Osteoblast (primary cell): ENCODE data around the gene CHST13. TPM values are rescaled to one million over a fixed set of nuclear protein-coding genes. Genes with fewer than 3 reads are reported as not detected.
A peak's percentile ranks its signal among the peaks of the same experiment; 100 is the strongest.
"Not testable (repeated sequence)": the region's sequence is repeated elsewhere in the genome, so short reads cannot be mapped to it uniquely, and the experiment has no call there.

ENCODE experiments used
- DNase-seq: peaks from one replicate; pipeline ENCODE4 v3.0.0; 2011; ENCODE audit warnings: low spot score, mixed read lengths; ENCODE audit not compliant: insufficient read length; ENCODE audit errors: missing footprints
- H2AFZ ChIP-seq: 2 replicates; pipeline ENCODE4 v1.6.0; 2011; ENCODE audit warnings: mild to moderate bottlenecking, low read length
- H3K27ac ChIP-seq: 2 replicates; pipeline ENCODE4 v1.5.1; 2011; ENCODE audit warnings: mild to moderate bottlenecking, low read depth, low read length, moderate library complexity
- H3K27me3 ChIP-seq: 2 replicates; pipeline ENCODE4 v1.6.0; 2012; ENCODE audit warnings: mild to moderate bottlenecking, control low read depth, inconsistent platforms, low read length, moderate library complexity; ENCODE audit not compliant: insufficient read depth
- H3K36me3 ChIP-seq: 2 replicates; pipeline ENCODE4 v1.5.1; 2011; ENCODE audit warnings: mild to moderate bottlenecking, low read length, control low read depth, moderate library complexity; ENCODE audit not compliant: insufficient read depth
- H3K4me1 ChIP-seq: 2 replicates; pipeline ENCODE4 v1.5.1; 2011; ENCODE audit warnings: mild to moderate bottlenecking, low read length, control low read depth, moderate library complexity; ENCODE audit not compliant: insufficient read depth
- H3K4me2 ChIP-seq: 2 replicates; pipeline ENCODE4 v1.6.0; 2011; ENCODE audit warnings: mild to moderate bottlenecking, low read length; ENCODE audit not compliant: insufficient read depth
- H3K4me3 ChIP-seq: fragments of 200-600 bp; sonication (generic); 3 replicates; pipeline ENCODE4 v1.5.1; 2012; ENCODE audit warnings: mild to moderate bottlenecking, low read length, inconsistent platforms; ENCODE audit not compliant: insufficient read depth
- H3K79me2 ChIP-seq: 2 replicates; pipeline ENCODE4 v1.6.0; 2012; ENCODE audit warnings: mild to moderate bottlenecking, low read length, control low read depth, inconsistent platforms; ENCODE audit not compliant: insufficient read depth
- H3K9me3 ChIP-seq: 2 replicates; pipeline ENCODE4 v1.5.1; 2011; ENCODE audit warnings: low read depth, low read length, control low read depth
- H4K20me1 ChIP-seq: 2 replicates; pipeline ENCODE4 v1.6.0; 2012; ENCODE audit warnings: mild to moderate bottlenecking, low read length, control low read depth; ENCODE audit not compliant: insufficient read depth
- CTCF ChIP-seq: IDR thresholded peaks from 2 replicates; pipeline ENCODE4 v1.5.1; 2011; ENCODE audit warnings: mild to moderate bottlenecking, low read depth, low read length, moderate library complexity; ENCODE audit errors: extremely low read depth
- total RNA-seq: library from RNA; depleted of rRNA; stranded (reverse); fragments of >200 nt; gene quantifications from 2 replicates; pipeline ENCODE4 v1.2.3, GENCODE V29; 2012

The CHST13 gene
- total RNA-seq, 1 donor, result under 0.01 TPM

- Histone ChIP-seq H3K27ac (no peak overlapping the region), H3K4me2 (no peak overlapping the region), H3K79me2 (no peaks in the 10 kb centered on the region), H3K4me3 (no peak overlapping the region), H3K36me3 (no peaks in the 10 kb centered on the region), H4K20me1 (no peaks in the 10 kb centered on the region), H3K9me3 (no peaks in the 10 kb centered on the region), H2AFZ (no peak overlapping the region), H3K4me1 (no peaks in the 10 kb centered on the region), H3K27me3 (peaks cover 19% of the 10 kb centered on the region)
- no peak for TF ChIP-seq CTCF
- DNase-seq, result peak; percentile 66
Observed at GRCh38 chr3:126529585-126530170, 5.7 kb downstream of the CHST13 start.

GRCh38 chr3:126530171-126531050 lies 6.5 kb downstream of the CHST13 start:
- peaks cover 24% of the 10 kb centered on the region for H3K27me3 ChIP-seq
- H3K9me3 ChIP-seq, result no peaks in the 10 kb centered on the region
- no peak overlapping the region for H3K4me3 ChIP-seq
- DNase-seq, result peak; percentile 73
- peak overlapping the region; percentile 59 for H2AFZ ChIP-seq
- TF ChIP-seq CTCF, result no peak
- no peak overlapping the region for H3K27ac ChIP-seq
- no peak overlapping the region for H3K4me2 ChIP-seq
- no peaks in the 10 kb centered on the region for H3K4me1 ChIP-seq
- H3K36me3 ChIP-seq, result no peaks in the 10 kb centered on the region
- H4K20me1 ChIP-seq, result no peaks in the 10 kb centered on the region
- no peaks in the 10 kb centered on the region for H3K79me2 ChIP-seq

- Histone ChIP-seq H3K27ac (no peak overlapping the region), H3K4me2 (no peak overlapping the region), H3K27me3 (peaks cover 29% of the 10 kb centered on the region), H3K36me3 (no peaks in the 10 kb centered on the region), H3K4me1 (no peaks in the 10 kb centered on the region), H4K20me1 (no peaks in the 10 kb centered on the region), H3K4me3 (no peak overlapping the region), H3K9me3 (no peaks in the 10 kb centered on the region), H2AFZ (no peak overlapping the region), H3K79me2 (no peaks in the 10 kb centered on the region)
- DNase-seq, result peak; percentile 62
- TF ChIP-seq CTCF, result no peak
Observed at GRCh38 chr3:126531051-126531330, 7.0 kb downstream of the CHST13 start.

- Histone ChIP-seq H3K4me3 (no peak overlapping the region), H3K27me3 (peaks cover 34% of the 10 kb centered on the region), H3K79me2 (no peaks in the 10 kb centered on the region), H3K4me1 (no peaks in the 10 kb centered on the region), H3K27ac (no peak overlapping the region), H3K9me3 (no peaks in the 10 kb centered on the region), H2AFZ (no peak overlapping the region), H3K4me2 (no peak overlapping the region), H4K20me1 (no peaks in the 10 kb centered on the region), H3K36me3 (no peaks in the 10 kb centered on the region)
- no peak for DNase-seq
- TF ChIP-seq CTCF, result no peak
Observed at GRCh38 chr3:126533506-126533905, 9.6 kb downstream of the CHST13 start.

- H2AFZ ChIP-seq, H3K9me3 ChIP-seq, H3K27ac ChIP-seq, H3K4me3 ChIP-seq, H3K4me2 ChIP-seq, H3K36me3 ChIP-seq, H3K79me2 ChIP-seq, H4K20me1 ChIP-seq, DNase-seq, H3K4me1 ChIP-seq: not testable (repeated sequence)
- H3K27me3 ChIP-seq, result peaks cover 34% of the 10 kb centered on the region
Observed at GRCh38 chr3:126534716-126535115, 10.8 kb downstream of the CHST13 start.
